Muscle of leg (tissue), 11 donors: ENCODE measurements around the gene ADARB2. TPM values are rescaled to one million over a fixed set of nuclear protein-coding genes. Genes with fewer than 3 reads are reported as not detected.

Source experiments
- DNase-seq: peaks from one replicate; pipeline ENCODE4 v3.0.0; 2013
- H3K27ac ChIP-seq: one replicate; pipeline ENCODE4 v1.5.1; 2013; ENCODE audit warnings: mild to moderate bottlenecking, low read length, control low read depth
- H3K27me3 ChIP-seq: one replicate; pipeline ENCODE4 v1.6.1; 2013; ENCODE audit warnings: low read length; ENCODE audit not compliant: control insufficient read depth, insufficient read depth
- H3K36me3 ChIP-seq: one replicate; pipeline ENCODE4 v1.6.1; 2013; ENCODE audit warnings: low read length; ENCODE audit not compliant: control insufficient read depth, insufficient read depth
- H3K4me1 ChIP-seq: one replicate; pipeline ENCODE4 v1.6.1; 2013; ENCODE audit warnings: low read length; ENCODE audit not compliant: control insufficient read depth, insufficient read depth
- H3K4me3 ChIP-seq: one replicate; pipeline ENCODE4 v1.5.1; 2013; ENCODE audit warnings: low read length, control low read depth
- H3K9me3 ChIP-seq: replicated peaks from 2 replicates; pipeline ENCODE4 v1.6.1; 2013; ENCODE audit warnings: low read depth, low read length; ENCODE audit not compliant: control insufficient read depth
- WGBS: methylation state at CpG from one replicate; pipeline ENCODE4 v1.1.5; 2013; ENCODE audit warnings: missing lambda C conversion rate; ENCODE audit not compliant: insufficient coverage; 5-methylcytosine and 5-hydroxymethylcytosine counted together
- polyA plus RNA-seq, 8 donors: library from polyadenylated mRNA; unstranded; fragments of 120-200 nt; gene quantifications; one replicate each; pipeline versions ENCODE4 v1.2.1 to v1.2.3, GENCODE V29; 2013; ENCODE audit warnings: inconsistent platforms in 1 of 8, low replicate concordance in 1 of 8; ENCODE audit not compliant: insufficient read length in 8 of 8, insufficient read depth in 1 of 8
- total RNA-seq: library from RNA; stranded (reverse); fragments of 120-200 nt; gene quantifications from one replicate; pipeline ENCODE4 v1.2.4, GENCODE V29; 2013

ADARB2 gene
- total and polyA plus RNA-seq, 9 donors = 0.13 to 0.38 (median 0.23) TPM

- Histone ChIP-seq H3K27ac (no peak overlapping the region), H3K4me1 (no peaks in the 10 kb centered on the region), H3K27me3 (peaks cover 2% of the 10 kb centered on the region), H3K9me3 (no peaks in the 10 kb centered on the region), H3K4me3 (no peak overlapping the region), H3K36me3 (no peaks in the 10 kb centered on the region)
- WGBS = 69% methylated on average over 18 of the region's 20 CpGs
- DNase-seq = peak; percentile 28
These were observed 72.2 kb downstream of the ADARB2 start for GRCh38 chr10:1665021-1665661.

- Histone ChIP-seq H3K4me1 (no peaks in the 10 kb centered on the region), H3K9me3 (no peaks in the 10 kb centered on the region), H3K4me3 (no peak overlapping the region), H3K27me3 (peaks cover 2% of the 10 kb centered on the region), H3K27ac (no peak overlapping the region), H3K36me3 (no peaks in the 10 kb centered on the region)
- WGBS = 62% methylated on average over 7 of the region's 15 CpGs
- peak; percentile 4 for DNase-seq
These were observed 72.9 kb downstream of the ADARB2 start for GRCh38 chr10:1664333-1664964.

- 95% methylated on average over 13 of the region's 17 CpGs for WGBS
- Histone ChIP-seq H3K4me3 (no peak overlapping the region), H3K27me3 (peaks cover 4% of the 10 kb centered on the region), H3K27ac (no peak overlapping the region), H3K4me1 (no peaks in the 10 kb centered on the region), H3K9me3 (no peaks in the 10 kb centered on the region), H3K36me3 (no peaks in the 10 kb centered on the region)
- no peak for DNase-seq
These were observed 74.1 kb downstream of the ADARB2 start for GRCh38 chr10:1663226-1663625.

GRCh38 chr10:1662438-1663025 is 74.8 kb downstream of the ADARB2 start:
- WGBS = 84% methylated on average over 14 of the region's 20 CpGs
- no peaks in the 10 kb centered on the region for H3K9me3 ChIP-seq
- peaks cover 4% of the 10 kb centered on the region for H3K27me3 ChIP-seq
- no peak overlapping the region for H3K27ac ChIP-seq
- no peak for DNase-seq
- no peaks in the 10 kb centered on the region for H3K36me3 ChIP-seq
- H3K4me1 ChIP-seq = no peaks in the 10 kb centered on the region
- H3K4me3 ChIP-seq = no peak overlapping the region

DNA sequence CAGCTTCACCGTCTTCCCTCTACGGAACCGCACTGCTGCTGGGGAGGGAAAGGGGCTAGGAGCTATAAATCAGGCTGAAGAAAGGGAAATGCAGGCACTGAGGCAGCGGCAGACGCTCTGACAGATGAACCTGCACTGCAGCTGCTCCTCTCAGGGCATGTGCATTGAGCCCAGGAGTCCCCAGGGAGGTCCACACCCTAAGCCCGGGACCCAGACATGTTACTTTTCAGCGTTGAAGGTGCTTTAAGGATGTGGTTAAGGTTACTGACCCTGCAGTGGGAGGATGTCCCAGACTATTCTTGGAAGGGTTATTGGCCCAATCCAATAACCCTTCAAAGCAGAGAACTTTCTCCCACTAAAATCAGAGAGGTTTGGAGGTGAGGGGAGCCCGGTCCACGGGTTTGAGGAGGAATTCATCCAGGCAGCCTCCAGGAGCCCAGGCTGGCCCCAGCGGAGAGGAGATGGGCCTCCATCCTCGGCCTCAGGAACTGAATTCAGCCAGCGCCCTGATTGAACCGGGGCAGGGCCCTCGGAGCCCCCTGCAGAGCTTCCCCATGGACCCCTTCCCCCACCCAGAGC is 75.4 kb downstream of the ADARB2 start:
- no peaks in the 10 kb centered on the region for H3K9me3 ChIP-seq
- no peaks in the 10 kb centered on the region for H3K4me1 ChIP-seq
- WGBS = 47% methylated on average over 9 of the region's 14 CpGs
- no peaks in the 10 kb centered on the region for H3K36me3 ChIP-seq
- no peak for DNase-seq
- no peak overlapping the region for H3K27ac ChIP-seq
- H3K4me3 ChIP-seq = no peak overlapping the region
- peaks cover 6% of the 10 kb centered on the region for H3K27me3 ChIP-seq

GRCh38 chr10:1661416-1661815 is 75.9 kb downstream of the ADARB2 start:
- H3K4me1 ChIP-seq = no peaks in the 10 kb centered on the region
- H3K4me3 ChIP-seq = no peak overlapping the region
- no peak overlapping the region for H3K27ac ChIP-seq
- no peak for DNase-seq
- 77% methylated on average over 2 of the region's 3 CpGs for WGBS
- H3K9me3 ChIP-seq = no peaks in the 10 kb centered on the region
- no peaks in the 10 kb centered on the region for H3K36me3 ChIP-seq
- H3K27me3 ChIP-seq = peaks cover 6% of the 10 kb centered on the region

- 59% methylated on average over 5 of the region's 5 CpGs for WGBS
- Histone ChIP-seq H3K4me3 (no peak overlapping the region), H3K27me3 (peaks cover 6% of the 10 kb centered on the region)
These were observed 76.5 kb downstream of the ADARB2 start for GRCh38 chr10:1660815-1661214.

GRCh38 chr10:1660386-1660785 is 76.9 kb downstream of the ADARB2 start:
- no peaks in the 10 kb centered on the region for H3K36me3 ChIP-seq
- H3K9me3 ChIP-seq = no peaks in the 10 kb centered on the region
- no peaks in the 10 kb centered on the region for H3K4me1 ChIP-seq
- H3K27me3 ChIP-seq = peaks cover 6% of the 10 kb centered on the region
- no peak overlapping the region for H3K27ac ChIP-seq
- DNase-seq = no peak
- WGBS = 84% methylated on average over 7 of the region's 7 CpGs
- H3K4me3 ChIP-seq = no peak overlapping the region

More at GRCh38 chr10:1660815-1661214, 76.5 kb downstream of the ADARB2 start:
- Histone ChIP-seq H3K9me3 (no peaks in the 10 kb centered on the region), H3K36me3 (no peaks in the 10 kb centered on the region), H3K27ac (no peak overlapping the region), H3K4me1 (no peaks in the 10 kb centered on the region)
- no peak for DNase-seq

- no peaks in the 10 kb centered on the region for H3K4me1 ChIP-seq
- H3K36me3 ChIP-seq = no peaks in the 10 kb centered on the region
- H3K27me3 ChIP-seq = peaks cover 5% of the 10 kb centered on the region
- no peak overlapping the region for H3K4me3 ChIP-seq
- no peaks in the 10 kb centered on the region for H3K9me3 ChIP-seq
- WGBS = 76% methylated on average over 21 of the region's 21 CpGs
- DNase-seq = no peak
- H3K27ac ChIP-seq = no peak overlapping the region
These were observed 78.0 kb downstream of the ADARB2 start for GRCh38 chr10:1659221-1659791.

DNA sequence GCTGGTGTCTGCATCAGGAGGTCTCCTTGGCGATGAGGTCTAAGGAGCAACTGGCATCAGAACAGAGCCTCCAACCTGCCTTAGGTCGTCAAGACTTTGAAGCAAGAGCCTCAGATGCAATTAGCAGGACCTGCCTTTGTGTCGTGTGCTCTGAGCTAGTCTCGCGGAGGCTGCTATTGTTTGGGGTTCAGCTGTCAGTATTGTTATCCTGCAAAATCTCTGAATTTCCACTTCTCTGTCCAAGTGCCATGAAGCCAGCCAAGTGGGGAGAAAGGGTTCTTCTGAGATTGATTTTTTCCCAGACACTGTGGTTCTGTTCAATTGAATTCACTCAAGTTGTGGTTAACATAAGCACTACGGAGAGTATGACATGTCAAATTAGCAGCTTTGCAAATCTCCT is 78.7 kb downstream of the ADARB2 start:
- H3K9me3 ChIP-seq = no peaks in the 10 kb centered on the region
- H3K4me3 ChIP-seq = no peak overlapping the region
- H3K36me3 ChIP-seq = no peaks in the 10 kb centered on the region
- DNase-seq = no peak
- H3K27me3 ChIP-seq = peaks cover 4% of the 10 kb centered on the region
- WGBS = 83% methylated on average over 2 of the region's 6 CpGs
- no peak overlapping the region for H3K27ac ChIP-seq
- H3K4me1 ChIP-seq = no peaks in the 10 kb centered on the region
